HG03039 (cell line): ENCODE data around the gene ANXA5.
A peak's percentile ranks its signal among the peaks of the same experiment; 100 is the strongest.
"Not testable (repeated sequence)": the region's sequence is repeated elsewhere in the genome, so short reads cannot be mapped to it uniquely, and the experiment has no call there.

Experiments
- ATAC-seq: cut with Tn5 transposase; IDR thresholded peaks from one replicate; pipeline ENCODE4 v1.9.1; 2021; ENCODE audit warnings: mild to moderate bottlenecking, moderate library complexity; ENCODE audit not compliant: unreplicated experiment

ANXA5 gene

GRCh38 chr4:121696581-121697461, at the start of gene ANXA5:
Gene ANXA5 (minus strand): TSS chr4:121696980. CDS start chr4:121696589, 391 bp downstream.
- ATAC-seq = peak; percentile 93

GRCh38 chr4:121742794-121743193, 46.0 kb upstream of the ANXA5 start:
- ATAC-seq = no peak

DNA sequence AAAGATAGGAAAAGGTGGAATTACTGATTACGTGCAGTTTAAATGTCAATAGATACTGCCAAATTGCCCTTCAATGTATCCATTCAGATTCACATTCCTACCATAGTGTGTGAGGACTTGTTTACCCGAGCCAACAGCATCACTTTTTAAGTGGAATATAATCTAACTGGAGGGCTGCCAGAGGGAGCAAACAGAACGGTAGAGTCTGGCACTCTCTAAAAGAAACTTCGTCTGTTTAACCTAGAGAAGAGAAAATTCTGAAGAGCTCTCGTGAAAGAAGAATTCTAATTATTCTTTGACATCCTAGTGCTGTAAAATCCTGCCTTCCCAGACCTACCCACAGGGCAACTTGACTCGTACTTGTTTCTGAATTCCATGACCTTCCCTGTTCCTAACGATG, 45.0 kb upstream of the ANXA5 start:
- ATAC-seq = no peak

- no peak for ATAC-seq
Measured at GRCh38 chr4:121740796-121741409, 44.1 kb upstream of the ANXA5 start.

DNA sequence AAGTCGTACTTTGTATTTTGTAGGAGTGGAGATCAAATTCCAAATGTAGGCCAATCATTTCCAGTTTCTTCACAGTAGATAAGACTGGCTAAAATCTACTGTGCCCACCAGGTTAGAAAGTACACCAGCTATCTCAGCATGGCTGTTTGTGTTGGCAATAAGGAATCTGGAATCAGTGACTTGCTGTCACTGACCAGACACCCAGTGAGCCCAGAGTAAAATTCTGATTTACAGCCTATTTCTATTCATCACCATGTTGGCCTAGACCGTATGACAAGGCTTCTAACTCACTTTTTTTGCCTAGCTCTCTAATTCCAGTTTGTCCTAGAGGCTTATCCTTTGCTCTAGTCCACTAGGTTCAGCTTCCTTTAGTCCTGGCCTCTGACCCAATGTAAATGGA, 42.8 kb upstream of the ANXA5 start:
- no peak for ATAC-seq

- ATAC-seq = no peak
Measured at GRCh38 chr4:121738780-121739535, 42.2 kb upstream of the ANXA5 start.

- ATAC-seq = no peak
Measured at GRCh38 chr4:121737846-121738554, 41.2 kb upstream of the ANXA5 start.

DNA sequence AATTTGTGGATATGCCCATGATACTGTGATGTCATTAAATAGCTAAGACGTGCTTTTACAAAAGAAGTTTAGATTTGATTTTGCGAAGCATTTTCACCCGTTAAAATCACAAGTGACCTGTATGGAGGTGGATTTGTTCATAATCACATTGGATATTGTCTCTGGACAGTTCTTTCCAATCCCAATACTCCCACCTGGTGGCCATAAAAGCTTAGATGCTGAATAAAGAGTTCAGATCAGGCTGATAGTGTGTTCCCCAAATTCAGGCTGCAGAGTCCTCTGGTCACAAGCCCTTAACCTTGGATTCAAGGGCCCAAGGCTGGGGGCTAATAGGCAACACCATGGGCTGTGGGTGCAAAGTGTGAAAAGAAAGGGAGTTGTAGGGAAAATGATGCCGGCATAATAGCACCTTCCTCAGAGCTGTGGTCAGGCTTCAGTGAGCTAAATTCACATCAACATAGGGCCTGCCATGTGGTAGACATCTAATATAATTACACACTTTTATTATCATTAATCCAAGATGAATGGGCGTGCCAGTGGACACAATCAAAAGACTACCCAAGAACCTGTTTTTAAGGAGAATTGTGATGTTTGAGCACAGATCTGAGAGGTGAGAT, 40.1 kb upstream of the ANXA5 start:
- ATAC-seq = no peak

- ATAC-seq = no peak
Measured at GRCh38 chr4:121734571-121734970, 37.8 kb upstream of the ANXA5 start.

DNA sequence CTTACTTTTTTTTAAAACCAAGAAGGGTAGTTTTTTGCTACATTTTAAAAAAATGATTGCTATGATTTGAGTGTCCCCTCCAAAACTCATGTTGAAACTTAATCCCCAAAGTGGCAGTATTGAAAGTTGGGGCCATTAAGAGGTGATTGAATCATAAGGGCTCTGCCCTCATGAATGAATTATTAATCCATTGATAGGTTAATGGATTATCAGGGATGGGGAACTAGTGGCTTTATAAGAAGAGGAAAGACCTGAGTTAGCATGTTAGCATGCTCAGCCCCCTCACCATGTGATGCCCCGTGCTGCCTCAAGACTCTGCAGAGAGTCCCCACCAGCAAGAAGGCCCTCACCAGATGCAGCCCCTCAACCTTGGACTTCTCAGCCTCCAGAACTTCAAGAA, 37.2 kb upstream of the ANXA5 start:
- no peak for ATAC-seq

DNA sequence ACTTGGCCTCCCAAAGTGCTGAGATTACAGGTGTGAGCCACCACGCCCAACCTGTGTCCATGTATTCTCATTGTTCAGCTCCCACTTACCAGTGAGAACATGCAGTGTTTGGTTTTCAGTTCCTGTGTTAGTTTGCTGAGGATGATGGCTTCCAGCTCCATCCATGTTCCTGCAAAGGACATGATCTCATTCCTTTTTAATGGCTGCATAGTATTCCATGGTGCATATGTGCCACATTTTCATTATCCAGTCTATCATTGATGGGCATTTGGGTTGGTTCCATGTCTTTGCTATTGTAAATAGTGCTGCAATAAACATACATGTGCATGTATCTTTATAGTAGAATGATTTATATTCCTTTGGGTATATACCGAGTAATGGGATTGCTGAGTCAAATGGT, 33.0 kb upstream of the ANXA5 start:
- ATAC-seq = not testable (repeated sequence)

DNA sequence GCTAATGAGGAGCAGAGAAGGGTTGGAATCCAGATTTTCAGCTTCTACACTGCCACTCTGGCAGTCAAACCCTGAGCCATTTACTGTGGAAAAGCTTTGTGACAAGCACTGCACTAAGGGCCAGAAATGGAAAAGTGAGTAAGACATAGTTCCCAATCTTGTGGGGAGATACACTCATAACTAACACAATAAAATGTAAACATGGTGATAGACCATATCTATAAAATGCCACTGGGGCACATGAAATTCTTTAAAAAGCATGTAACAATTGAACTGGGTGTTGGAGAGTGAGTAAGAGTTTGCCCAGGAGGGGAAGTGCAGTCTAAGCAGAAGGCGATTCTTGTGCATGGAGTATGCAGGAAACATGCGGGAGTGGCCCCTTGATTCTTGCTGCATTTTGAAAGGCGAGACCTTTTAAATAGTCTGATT, 32.0 kb upstream of the ANXA5 start:
- no peak for ATAC-seq

DNA sequence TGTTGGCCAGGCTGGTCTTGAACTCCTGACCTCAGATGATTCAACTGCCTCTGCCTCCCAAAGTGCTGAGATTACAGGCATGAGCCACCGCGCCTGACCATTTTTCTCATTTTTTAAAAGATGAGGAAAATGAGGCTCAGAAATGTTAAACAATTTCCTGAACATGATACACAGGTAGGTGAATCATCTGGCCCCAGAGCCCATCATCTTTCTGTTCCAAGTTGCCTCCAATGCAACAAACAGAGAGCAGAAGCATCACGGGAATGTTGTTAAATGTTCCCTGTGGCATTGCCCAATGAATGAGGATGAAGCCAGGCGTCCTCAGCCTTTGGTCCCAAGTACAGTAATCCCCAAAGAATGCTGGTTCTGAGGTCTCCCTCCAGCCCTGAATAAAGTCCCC, 31.3 kb upstream of the ANXA5 start:
- no peak for ATAC-seq

- ATAC-seq = peak; percentile 96
Measured at GRCh38 chr4:121726642-121727268, 30.0 kb upstream of the ANXA5 start.

DNA sequence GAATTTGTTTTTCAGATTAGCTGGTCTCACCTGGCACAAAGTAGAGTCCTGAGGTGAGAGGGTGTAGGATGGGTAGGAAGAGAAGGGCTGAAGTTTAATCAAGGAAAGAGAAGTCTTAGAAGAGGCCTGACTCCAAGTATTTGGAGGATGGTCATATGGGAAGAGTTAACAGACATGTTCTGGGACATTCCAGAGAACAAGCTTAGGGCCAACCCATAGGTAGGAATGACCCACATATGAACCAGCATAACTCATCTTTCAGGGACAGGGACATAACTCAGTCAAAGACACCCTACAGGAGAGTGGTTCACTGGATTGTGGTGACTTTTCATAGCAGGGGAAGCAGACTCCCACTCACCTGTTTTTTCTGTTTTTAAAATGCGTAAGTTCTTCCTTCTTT, 27.9 kb upstream of the ANXA5 start:
- no peak for ATAC-seq

DNA sequence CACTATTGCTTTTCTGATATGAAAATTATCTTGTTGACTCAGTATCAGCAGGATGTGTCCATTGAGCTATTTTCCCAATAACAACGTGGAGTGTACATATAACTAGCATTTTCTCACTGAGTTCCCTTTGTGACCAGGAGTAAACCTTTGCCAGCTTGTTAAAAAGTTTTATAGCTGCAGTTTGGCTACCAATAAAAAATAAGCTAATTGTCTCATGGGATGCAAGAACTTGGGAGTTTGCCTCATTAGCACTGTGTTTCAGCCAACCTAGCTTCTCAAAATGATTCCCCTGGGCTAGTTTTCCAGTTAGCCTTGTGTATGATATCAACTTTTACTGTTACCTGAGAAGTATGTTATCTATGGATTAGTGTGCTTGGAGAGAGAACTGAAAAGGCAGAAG, 24.9 kb upstream of the ANXA5 start:
- ATAC-seq = no peak

DNA sequence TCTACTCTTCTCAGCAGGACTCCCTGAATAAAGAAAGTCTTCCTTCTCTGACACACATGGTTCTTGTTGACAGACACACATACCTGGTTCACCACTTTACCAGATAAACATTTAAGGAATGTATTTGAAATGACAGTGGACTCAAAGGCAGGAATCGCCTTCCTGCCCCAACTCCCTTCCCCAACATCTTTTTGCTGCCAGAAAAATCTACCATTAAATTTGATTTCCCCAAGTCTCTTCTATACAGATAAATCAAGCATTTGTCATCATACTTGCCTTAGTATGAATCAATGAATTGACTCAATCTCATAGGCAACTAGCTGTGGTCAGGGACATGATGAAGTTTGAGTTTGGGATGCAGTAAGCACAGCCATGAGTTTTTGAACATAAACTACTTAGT, 23.3 kb upstream of the ANXA5 start:
- ATAC-seq = no peak

DNA sequence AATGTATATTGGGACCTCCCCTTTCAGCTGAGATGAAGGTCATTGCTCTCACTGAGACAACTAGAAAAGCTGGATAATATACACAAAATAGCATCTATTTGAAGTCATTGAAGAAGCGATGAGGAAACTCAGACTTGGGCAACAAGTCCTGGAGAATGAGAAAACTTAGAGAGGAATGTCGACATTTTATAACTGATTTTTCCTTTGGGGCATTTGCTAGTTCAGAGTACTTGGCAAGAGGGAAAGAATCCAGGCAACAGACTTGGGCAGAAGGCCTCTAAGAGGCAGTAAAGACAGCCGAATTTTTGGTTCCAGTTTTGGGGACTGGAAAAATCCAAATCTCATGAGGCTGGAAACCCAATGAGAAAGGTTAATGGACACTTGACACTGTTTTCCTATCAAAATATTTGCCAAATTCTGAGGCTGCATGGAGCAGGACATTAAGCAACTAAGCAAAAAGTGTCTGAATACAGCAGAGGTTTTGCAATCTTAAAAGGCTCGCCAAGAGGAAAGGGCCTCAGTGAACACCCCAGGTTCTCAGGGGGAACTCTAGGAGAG, 21.0 kb upstream of the ANXA5 start:
- no peak for ATAC-seq

DNA sequence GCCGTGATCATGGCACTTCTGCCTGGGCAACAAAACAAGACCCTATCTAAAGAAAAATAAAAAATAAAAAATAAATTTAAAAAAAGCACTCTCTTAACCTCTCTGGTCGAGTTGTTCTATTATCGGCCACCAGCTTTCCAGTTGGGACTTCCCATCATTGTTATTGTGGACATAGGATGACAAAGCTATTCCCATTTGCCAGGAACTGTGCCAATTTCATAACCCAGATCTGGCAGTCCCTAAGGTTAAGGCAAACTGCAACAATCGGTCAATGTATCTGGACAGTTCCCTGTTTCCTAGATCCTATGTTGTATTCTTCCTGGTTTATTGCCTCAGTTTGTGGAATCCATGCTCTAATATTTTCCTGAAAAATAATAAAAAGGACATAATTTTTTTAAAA, 17.8 kb upstream of the ANXA5 start:
- no peak for ATAC-seq

- ATAC-seq = no peak
Measured at GRCh38 chr4:121712783-121713182, 16.0 kb upstream of the ANXA5 start.
